H1 (cell line): ENCODE measurements around the gene ZNF462. TPM values are rescaled to one million over a fixed set of nuclear protein-coding genes. Genes with fewer than 3 reads are reported as not detected.

Source experiments
- CTCF ChIA-PET: fragments of 300-600 bp; sonication (Branson Sonifier 250); formaldehyde crosslinking; loops from one replicate; lab custom pipeline; 2021; ENCODE audit not compliant: partially characterized antibody; lab: Charles Lee
- POLR2A ChIA-PET: fragments of 300-600 bp; sonication (Branson Sonifier 250); formaldehyde crosslinking; loops from one replicate; lab custom pipeline; 2021; ENCODE audit warnings: inconsistent platforms; ENCODE audit not compliant: partially characterized antibody; lab: Charles Lee
- DNase-seq, 2 experiments: peaks; one replicate each; pipeline versions ENCODE4 v3.0.0 to v3.0.0-alpha.2; 2010 to 2022; ENCODE audit warnings: low spot score in 2 of 2, low read depth in 1 of 2, mixed read lengths in 1 of 2
- FAIRE-seq: peaks from 2 replicates; lab custom pipeline; 2011; peaks lifted over from hg19 to GRCh38; lab: Jason Lieb, UNC
- H2AFZ ChIP-seq: 2 replicates; pipeline ENCODE4 v1.8.1; 2012; ENCODE audit warnings: low read length, inconsistent platforms
- H2AK5ac ChIP-seq: 2 replicates; pipeline ENCODE4 v1.6.1; 2013; ENCODE audit warnings: low read depth, low read length
- H2BK120ac ChIP-seq: replicated peaks from 2 replicates; pipeline ENCODE3; 2013; ENCODE audit warnings: low read depth, low read length, inconsistent platforms
- H2BK12ac ChIP-seq: 2 replicates; pipeline ENCODE4 v1.6.1; 2013; ENCODE audit warnings: low read depth, low read length
- H2BK15ac ChIP-seq: 2 replicates; pipeline ENCODE4 v1.6.1; 2013; ENCODE audit warnings: low read length
- H2BK20ac ChIP-seq: 2 replicates; pipeline ENCODE4 v1.6.1; 2013; ENCODE audit warnings: low read length
- H2BK5ac ChIP-seq: 2 replicates; pipeline ENCODE4 v1.6.1; 2013; ENCODE audit warnings: low read depth, low read length
- H3K14ac ChIP-seq: 2 replicates; pipeline ENCODE4 v1.6.1; 2013; ENCODE audit warnings: inconsistent platforms; ENCODE audit not compliant: insufficient read length
- H3K18ac ChIP-seq: 2 replicates; pipeline ENCODE4 v1.6.1; 2013; ENCODE audit warnings: low read length; ENCODE audit errors: extremely low read depth
- H3K23ac ChIP-seq: 2 replicates; pipeline ENCODE4 v1.6.1; 2013; ENCODE audit warnings: inconsistent platforms; ENCODE audit not compliant: insufficient read length
- H3K23me2 ChIP-seq: 2 replicates; pipeline ENCODE4 v1.6.1; 2013; ENCODE audit warnings: low read depth, low read length
- H3K27ac ChIP-seq: 2 replicates; pipeline ENCODE4 v1.6.1; 2011; ENCODE audit warnings: low read depth, low read length, inconsistent platforms
- H3K27me3 ChIP-seq, 4 experiments: replicated peaks in 1 of 4; 1 replicate in 1 of 4; 2 replicates in 3 of 4; pipeline versions ENCODE4 v1.6.1 to v1.8.1; 2011 to 2013; ENCODE audit warnings: low read length in 3 of 4, mild to moderate bottlenecking in 3 of 4, inconsistent platforms in 2 of 4, mixed read lengths in 2 of 4, moderate library complexity in 1 of 4; ENCODE audit not compliant: control insufficient read depth in 3 of 4, insufficient read depth in 3 of 4; ENCODE audit errors: extremely low read depth in 1 of 4
- H3K36me3 ChIP-seq, 4 experiments: 2 replicates each; pipeline versions ENCODE4 v1.6.1 to v1.8.1; 2011 to 2013; ENCODE audit warnings: mild to moderate bottlenecking in 4 of 4, low read length in 3 of 4, moderate library complexity in 2 of 4, control low read depth in 1 of 4, inconsistent platforms in 1 of 4; ENCODE audit not compliant: insufficient read depth in 4 of 4, control insufficient read depth in 2 of 4
- H3K4ac ChIP-seq: replicated peaks from 2 replicates; pipeline ENCODE3; 2013; ENCODE audit warnings: low read length, low read depth, mixed read lengths, inconsistent platforms; ENCODE audit not compliant: insufficient read length
- H3K4me1 ChIP-seq, 4 experiments: replicated peaks in 1 of 4; 1 replicate in 1 of 4; 2 replicates in 3 of 4; pipeline versions ENCODE4 v1.6.1 to v1.8.1; 2011 to 2013; ENCODE audit warnings: low read length in 3 of 4, inconsistent platforms in 2 of 4, mixed read lengths in 1 of 4; ENCODE audit not compliant: insufficient read depth in 4 of 4, control insufficient read depth in 3 of 4
- H3K4me2 ChIP-seq, 2 experiments: 2 replicates each; pipeline versions ENCODE4 v1.6.1 to v1.8.1; 2011 to 2013; ENCODE audit warnings: low read depth in 2 of 2, low read length in 2 of 2, control low read depth in 1 of 2, inconsistent platforms in 1 of 2, mild to moderate bottlenecking in 1 of 2; ENCODE audit not compliant: insufficient read depth in 1 of 2
- H3K4me3 ChIP-seq, 4 experiments: fragments of 200-600, 300-600 bp in 1 of 4; sonication (generic), shearing (Covaris generic), sonication (Bioruptor Twin) in 1 of 4; 2 replicates each; pipeline versions ENCODE4 v1.5.1 to v1.8.1; 2011 to 2016; ENCODE audit warnings: low read length in 4 of 4, low read depth in 3 of 4, control low read depth in 2 of 4, inconsistent platforms in 2 of 4, mild to moderate bottlenecking in 2 of 4, mixed read lengths in 1 of 4, moderate library complexity in 1 of 4; ENCODE audit not compliant: insufficient read depth in 2 of 4; ENCODE audit errors: extremely low read depth in 1 of 4
- H3K56ac ChIP-seq: replicated peaks from 2 replicates; pipeline ENCODE3; 2013; ENCODE audit warnings: low read depth, mild to moderate bottlenecking, mixed read lengths, low read length, inconsistent platforms; ENCODE audit not compliant: insufficient read length
- H3K79me1 ChIP-seq: 2 replicates; pipeline ENCODE4 v1.6.1; 2013; ENCODE audit warnings: low read depth, low read length, control low read depth
- H3K79me2 ChIP-seq, 2 experiments: 2 replicates each; pipeline versions ENCODE4 v1.6.1 to v1.8.1; 2012 to 2013; ENCODE audit warnings: low read length in 2 of 2, mild to moderate bottlenecking in 2 of 2, inconsistent platforms in 1 of 2; ENCODE audit not compliant: insufficient read depth in 2 of 2, control insufficient read depth in 1 of 2
- H3K9ac ChIP-seq, 4 experiments: replicated peaks in 1 of 4; 1 replicate in 1 of 4; 2 replicates in 3 of 4; pipeline versions ENCODE4 v1.6.1 to v1.8.1; 2011 to 2013; ENCODE audit warnings: low read depth in 3 of 4, low read length in 3 of 4, control low read depth in 2 of 4, mild to moderate bottlenecking in 2 of 4, moderate library complexity in 2 of 4, inconsistent platforms in 1 of 4; ENCODE audit errors: extremely low read depth in 1 of 4
- H3K9me3 ChIP-seq, 2 experiments: 2 replicates each; pipeline versions ENCODE4 v1.6.1 to v1.8.1; 2012 to 2013; ENCODE audit warnings: mild to moderate bottlenecking in 2 of 2, moderate library complexity in 2 of 2, control low read depth in 1 of 2, inconsistent platforms in 1 of 2, low read depth in 1 of 2, low read length in 1 of 2, mixed read lengths in 1 of 2; ENCODE audit not compliant: insufficient read depth in 2 of 2
- H4K20me1 ChIP-seq, 2 experiments: replicated peaks in 1 of 2; 2 replicates each; pipeline versions ENCODE3 to v1.8.1; 2011 to 2013; ENCODE audit warnings: inconsistent platforms in 2 of 2, low read length in 2 of 2, mild to moderate bottlenecking in 1 of 2; ENCODE audit not compliant: insufficient read depth in 2 of 2, control insufficient read depth in 1 of 2
- H4K5ac ChIP-seq: 2 replicates; pipeline ENCODE4 v1.6.1; 2013; ENCODE audit warnings: low read length, low read depth, mixed read lengths, inconsistent platforms; ENCODE audit not compliant: insufficient read length
- H4K8ac ChIP-seq: 2 replicates; pipeline ENCODE4 v1.8.0; 2013; ENCODE audit warnings: mild to moderate bottlenecking, moderate library complexity, low read length, inconsistent platforms; ENCODE audit not compliant: insufficient read depth; ENCODE audit errors: extremely low read depth
- H4K91ac ChIP-seq: replicated peaks from 2 replicates; pipeline ENCODE3; 2013; ENCODE audit warnings: low read length, mixed read lengths, inconsistent platforms; ENCODE audit not compliant: insufficient read length
- BCL11A ChIP-seq, 2 experiments: IDR thresholded peaks; one replicate each; pipeline ENCODE4 v1.6.1; 2011; ENCODE audit warnings: low read depth in 2 of 2, low read length in 2 of 2, mild to moderate bottlenecking in 2 of 2
- JUND ChIP-seq: IDR thresholded peaks from 2 replicates; pipeline ENCODE4 v1.6.1; 2011; ENCODE audit warnings: mild to moderate bottlenecking, improper control_type of control experiment, low read length
- SP2 ChIP-seq: IDR thresholded peaks from 2 replicates; pipeline ENCODE4 v1.6.1; 2012; ENCODE audit warnings: mild to moderate bottlenecking, low read length, inconsistent platforms
- WGBS, 2 experiments: shearing (Covaris generic) in 1 of 2; methylation state at CpG; one replicate each; pipeline versions ENCODE4 v1.1.6 to v1.1.7; 2013 to 2015; ENCODE audit warnings: low lambda C conversion rate in 2 of 2, mixed read lengths in 2 of 2, inconsistent platforms in 1 of 2, low coverage in 1 of 2, missing lambda C conversion rate in 1 of 2; ENCODE audit not compliant: insufficient replicate concordance in 2 of 2, insufficient coverage in 1 of 2, insufficient read length in 1 of 2; ENCODE audit errors: extremely low coverage in 1 of 2, missing lambda C conversion rate in 1 of 2; 5-methylcytosine and 5-hydroxymethylcytosine counted together
- polyA plus RNA-seq, 7 experiments: library from polyadenylated mRNA; depleted of rRNA in 3 of 7; stranded (reverse) in 5 of 7; unstranded in 2 of 7; fragments of >200 nt in 5 of 7; fragments of 200-250 nt in 2 of 7; gene quantifications; 1 replicate in 5 of 7; 2 replicates in 1 of 7; 4 replicates in 1 of 7; pipeline versions ENCODE4 v1.2.1 to v1.2.3, GENCODE V29; 2011 to 2013; ENCODE audit warnings: missing spikeins in 2 of 7, mixed read lengths in 2 of 7
- total RNA-seq: library from RNA; stranded (reverse); fragmentation: NEBNext Ultra II Directional; extraction: Animal tissue kit (Norgen Biotek cat#: 25700); gene quantifications from 2 replicates; pipeline ENCODE4 v1.2.1, GENCODE V29; 2021
- TF ChIP-seq, protein P1 (sequence below): IDR thresholded peaks from 2 replicates; pipeline ENCODE4 v1.6.1; 2012; ENCODE audit warnings: low read length, inconsistent platforms

ZNF462 gene
- total and polyA plus RNA-seq, 2 of the 8 experiments (the other 6 are each of a cell fraction or from before 2014, with no cell fraction given), result 30.0 to 163 TPM

DNA sequence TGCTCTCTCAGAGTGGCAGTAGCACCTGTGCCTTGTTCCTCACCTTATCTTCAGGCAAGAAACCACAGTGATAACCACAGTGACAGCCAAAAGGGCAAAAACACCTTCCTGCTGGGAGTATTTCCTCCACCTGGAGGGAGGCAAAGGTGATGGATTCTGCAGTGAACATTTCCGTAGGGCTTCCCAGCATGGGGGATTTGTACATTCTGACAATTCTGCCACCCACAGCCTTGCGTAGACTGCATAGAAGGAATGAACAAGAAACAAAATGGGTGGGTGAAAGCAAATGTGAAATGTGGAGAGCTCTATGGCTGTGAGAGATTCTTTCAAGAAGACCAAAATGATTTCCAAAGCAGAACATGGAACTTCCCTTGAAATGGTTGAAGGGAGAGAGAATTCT is 111.4 kb downstream of the ZNF462 start:
- no peak overlapping the region for H3K27ac ChIP-seq
- no peak overlapping the region for H3K4me3 ChIP-seq
- H3K23me2 ChIP-seq, result no peaks in the 10 kb centered on the region
- H2BK15ac ChIP-seq, result no peak overlapping the region
- WGBS, 2 experiments, result 89% methylated on average over 2 of the region's 2 CpGs; no CpG with 5 or more reads in 1 of the 2 experiments
- H3K4ac ChIP-seq, result no peak overlapping the region
- no peak for FAIRE-seq
- TF ChIP-seq SP2, result no peak
- no peak for TF ChIP-seq BCL11A (IDR thresholded peaks at IDR 0.05; ENCODE audit: low read depth in 2 of 2, low read length in 2 of 2)
- no peak for TF ChIP-seq JUND
- TF ChIP-seq, protein P1, sequence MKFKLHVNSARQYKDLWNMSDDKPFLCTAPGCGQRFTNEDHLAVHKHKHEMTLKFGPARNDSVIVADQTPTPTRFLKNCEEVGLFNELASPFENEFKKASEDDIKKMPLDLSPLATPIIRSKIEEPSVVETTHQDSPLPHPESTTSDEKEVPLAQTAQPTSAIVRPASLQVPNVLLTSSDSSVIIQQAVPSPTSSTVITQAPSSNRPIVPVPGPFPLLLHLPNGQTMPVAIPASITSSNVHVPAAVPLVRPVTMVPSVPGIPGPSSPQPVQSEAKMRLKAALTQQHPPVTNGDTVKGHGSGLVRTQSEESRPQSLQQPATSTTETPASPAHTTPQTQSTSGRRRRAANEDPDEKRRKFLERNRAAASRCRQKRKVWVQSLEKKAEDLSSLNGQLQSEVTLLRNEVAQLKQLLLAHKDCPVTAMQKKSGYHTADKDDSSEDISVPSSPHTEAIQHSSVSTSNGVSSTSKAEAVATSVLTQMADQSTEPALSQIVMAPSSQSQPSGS, result no peak
- TF ChIP-seq, all 59 proteins: peak for 0
- no peak overlapping the region for H3K14ac ChIP-seq
- H3K79me1 ChIP-seq, result no peaks in the 10 kb centered on the region
- no peak overlapping the region for H2BK5ac ChIP-seq
- no peak overlapping the region for H3K56ac ChIP-seq
- H2AFZ ChIP-seq, result no peak overlapping the region
- no peak overlapping the region for H4K5ac ChIP-seq
- H3K23ac ChIP-seq, result no peak overlapping the region
- H4K20me1 ChIP-seq, result peaks cover 1 to 3% of the 10 kb centered on the region in 2 experiments
- no peak for DNase-seq
- H2BK20ac ChIP-seq, result no peak overlapping the region
- H2BK120ac ChIP-seq, result no peak overlapping the region
- peaks cover 2 to 15% (median 8%) of the 10 kb centered on the region in 4 experiments for H3K4me1 ChIP-seq
- no peak overlapping the region for H2AK5ac ChIP-seq
- H3K4me2 ChIP-seq, result no peak overlapping the region
- no peaks in the 10 kb centered on the region; a peak in 1 of 4 replicates for H3K9me3 ChIP-seq
- no peak overlapping the region for H2BK12ac ChIP-seq
- H4K8ac ChIP-seq, result no peak overlapping the region
- no peak overlapping the region for H3K9ac ChIP-seq
- CTCF ChIA-PET, result no interaction called here
- H3K36me3 ChIP-seq, result peaks cover 19 to 77% (median 65%) of the 10 kb centered on the region in 4 experiments; a peak in 7 of 8 replicates
- peaks cover 0 to 10% of the 10 kb centered on the region in 2 experiments; a peak in 2 of 4 replicates for H3K79me2 ChIP-seq
- no peaks in the 10 kb centered on the region for H3K27me3 ChIP-seq
- POLR2A ChIA-PET, result interaction anchor here (1.0 kb wide), 1 partner anchor 110 kb away, joined by 4 read pairs; no protein-coding TSS in a partner anchor
- no peak overlapping the region for H4K91ac ChIP-seq
- H3K18ac ChIP-seq, result no peak overlapping the region
